GM13976 (cell line): ENCODE data around the gene IFITM10.

ENCODE experiments used
- DNase-seq: peaks from one replicate; pipeline ENCODE4 v3.0.0; 2012; ENCODE audit warnings: low spot score
- CTCF ChIP-seq: IDR thresholded peaks from 2 replicates; pipeline ENCODE4 v1.5.1; 2012; ENCODE audit warnings: borderline replicate concordance, mild to moderate bottlenecking; ENCODE audit not compliant: insufficient read depth; ENCODE audit errors: extremely low read depth, missing control alignments, control extremely low read depth
- in situ Hi-C: fragments of 300-500 bp; cut with MboI; formaldehyde crosslinking; loops from one replicate; pipeline ENCODE4 v1.12.0; 2022; ENCODE audit warnings: low sequenced_read_pairs, mixed read lengths, inconsistent platforms; ENCODE audit not compliant: unreplicated experiment

Gene IFITM10

DNA sequence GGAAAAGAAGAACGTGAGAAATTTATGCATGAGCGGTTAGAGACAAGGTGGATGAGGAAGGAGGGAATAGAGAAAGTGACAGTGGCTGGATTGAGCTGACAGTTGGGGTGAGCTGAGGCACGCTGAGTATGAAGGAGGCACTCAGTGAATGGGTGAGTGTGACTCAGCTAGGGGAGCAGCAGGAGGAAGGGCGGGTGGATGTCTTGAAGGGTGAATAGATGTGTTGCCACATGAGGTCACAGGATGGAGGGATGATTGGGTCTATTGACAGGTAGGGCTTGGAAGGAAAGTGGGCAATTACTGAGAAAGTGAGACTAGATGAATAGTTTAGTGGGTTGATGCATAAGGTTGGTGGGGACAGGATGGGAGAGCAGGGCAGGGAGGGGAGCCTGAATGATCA is 8.0 kb downstream of the IFITM10 start:
- DNase-seq: no peak
- in situ Hi-C loops: no loop called here
- TF ChIP-seq CTCF: no peak

DNA sequence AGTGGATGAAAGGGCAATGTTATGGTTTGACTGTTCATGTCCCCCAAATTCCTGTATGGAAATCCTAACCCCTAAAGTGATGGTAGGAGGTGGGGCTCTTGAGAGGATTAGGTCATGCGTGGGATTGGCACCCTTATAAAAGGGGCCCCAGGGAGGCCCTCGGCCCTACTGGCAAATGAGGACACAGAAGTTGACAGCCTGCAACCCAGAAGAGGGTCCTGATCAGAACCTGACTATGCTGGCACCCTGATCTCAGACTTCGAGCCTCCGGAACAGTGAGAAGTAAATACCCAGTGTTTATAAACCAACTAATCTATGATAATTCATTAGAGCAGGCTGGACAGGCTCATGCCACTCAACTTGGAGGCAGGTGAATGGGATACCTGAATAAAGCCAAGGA is 8.7 kb downstream of the IFITM10 start:
- no peak for TF ChIP-seq CTCF
- no peak for DNase-seq
- in situ Hi-C loops: no loop called here

- TF ChIP-seq CTCF: no peak
- no peak for DNase-seq
- in situ Hi-C loops: no loop called here
Observed at GRCh38 chr11:1740786-1741530, 9.4 kb downstream of the IFITM10 start.

- no peak for DNase-seq
- in situ Hi-C loops: no loop called here
- no peak for TF ChIP-seq CTCF
Observed at GRCh38 chr11:1739576-1739975, 10.8 kb downstream of the IFITM10 start.

DNA sequence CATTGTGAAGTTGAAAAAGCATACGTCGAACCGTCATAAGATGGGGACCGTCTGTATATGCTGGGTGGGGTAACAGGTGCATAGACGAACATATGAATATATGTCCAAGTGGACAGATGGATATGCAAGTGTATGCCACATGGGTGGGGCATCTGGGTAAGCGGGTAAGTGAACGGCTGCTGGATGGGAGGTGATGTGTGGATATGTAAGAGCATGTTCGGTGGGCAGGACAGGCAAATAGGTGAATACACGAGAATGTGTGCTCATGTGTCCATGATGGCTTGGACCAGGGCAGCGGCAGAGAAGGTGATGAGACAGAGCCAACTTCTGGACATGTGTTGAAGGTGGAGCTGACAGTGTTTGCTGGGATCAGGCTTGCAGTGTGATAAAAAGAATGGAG is 12.0 kb downstream of the IFITM10 start:
- DNase-seq: no peak
- in situ Hi-C loops: no loop called here
- no peak for TF ChIP-seq CTCF

GRCh38 chr11:1737080-1737757 is 13.2 kb downstream of the IFITM10 start:
- no peak for DNase-seq
- no peak for TF ChIP-seq CTCF
- in situ Hi-C loops: no loop called here
